Ovary (tissue), 3 donors: Measurements from ENCODE around the gene DMWD.

ENCODE experiments used
- CTCF ChIP-seq, 3 donors: fragments of 450-650 bp in 2 of 3; fragments of 200-600 bp in 1 of 3; IDR thresholded peaks; one replicate each; pipeline versions ENCODE4 v1.5.1 to v1.8.0; 2016 to 2022; ENCODE audit warnings: antibody characterized with exemption in 3 of 3, mild to moderate bottlenecking in 1 of 3
- EP300 ChIP-seq: sonication (generic); formaldehyde crosslinking; IDR thresholded peaks from one replicate; pipeline ENCODE4 v1.6.1; 2017; ENCODE audit warnings: antibody characterized with exemption
- POLR2A ChIP-seq: fragments of 450-650 bp; IDR thresholded peaks from one replicate; pipeline ENCODE4 v1.6.1; 2017; ENCODE audit warnings: antibody characterized with exemption, mild to moderate bottlenecking, moderate library complexity
- donor health status: DM: no; HTN: no; CAD: no.

- TF ChIP-seq CTCF (IDR thresholded peaks at IDR 0.05) (no peak), POLR2A (no peak), EP300 (no peak)
These were observed 45.8 kb downstream of the DMWD start for GRCh38 chr19:45746866-45747265.
